HepG2 (cell line): ENCODE data around the gene TLR6. TPM values are rescaled to one million over a fixed set of nuclear protein-coding genes. Genes with fewer than 3 reads are reported as not detected.

ENCODE experiments used
- ATAC-seq: fragments of 200-7000 bp; cut with Tn5 transposase; 3 replicates; pipeline ENCODE4 v1.9.1; 2020; ENCODE audit warnings: mild to moderate bottlenecking, moderate library complexity
- BruUV-seq: library from RNA; stranded (reverse); fragments of 400-500 nt; replicated peaks from 2 replicates; lab custom pipeline; 2021; lab: Mats Ljungman, UMichigan
- CTCF ChIA-PET: fragments of 300-600 bp; formaldehyde crosslinking; extraction: SDS; loops from one replicate; lab custom pipeline; 2021; ENCODE audit warnings: low total read pairs, inconsistent platforms, low intra/inter-chr PET ratio; lab: Yijun Ruan, JAX
- POLR2A ChIA-PET: fragments of 350-600 bp; sonication (Branson Sonifier 250); formaldehyde crosslinking; loops from one replicate; lab custom pipeline; 2020; ENCODE audit warnings: antibody characterized with exemption, inconsistent platforms; lab: Yijun Ruan, JAX
- DNase-seq: peaks from one replicate; pipeline ENCODE4 v3.0.0-alpha.2; 2015; ENCODE audit warnings: low spot score
- FAIRE-seq: peaks from 3 replicates; lab custom pipeline; 2011; peaks lifted over from hg19 to GRCh38; lab: Jason Lieb, UNC
- H2AFZ ChIP-seq: one replicate; pipeline ENCODE4 v1.6.1; 2011; ENCODE audit warnings: low read length, inconsistent platforms
- H3K27ac ChIP-seq: fragments of 300-600 bp; 3 replicates; pipeline ENCODE4 v1.8.0; 2011; ENCODE audit warnings: mixed run types, mild to moderate bottlenecking, mixed read lengths, low read length, inconsistent platforms; ENCODE audit not compliant: insufficient read depth; ENCODE audit errors: extremely low read length
- H3K27me3 ChIP-seq, 2 experiments: fragments of 200-600 bp in 1 of 2; 2 replicates in 1 of 2; 3 replicates in 1 of 2; pipeline versions ENCODE4 v1.6.0 to v1.8.0; 2011; ENCODE audit warnings: low read length in 2 of 2, mild to moderate bottlenecking in 2 of 2, moderate library complexity in 2 of 2, inconsistent platforms in 1 of 2; ENCODE audit not compliant: insufficient read depth in 2 of 2, control insufficient read depth in 1 of 2
- H3K36me3 ChIP-seq, 2 experiments: fragments of 200-600 bp in 1 of 2; replicated peaks in 1 of 2; 2 replicates in 1 of 2; 3 replicates in 1 of 2; pipeline versions ENCODE4 v1.5.1 to v1.8.0; 2011; ENCODE audit warnings: low read length in 2 of 2, inconsistent platforms in 1 of 2; ENCODE audit not compliant: insufficient read depth in 2 of 2, control insufficient read depth in 1 of 2
- H3K4me1 ChIP-seq: 2 replicates; pipeline ENCODE4 v1.5.1; 2012; ENCODE audit warnings: low read length, inconsistent platforms; ENCODE audit not compliant: insufficient read depth
- H3K4me2 ChIP-seq: 2 replicates; pipeline ENCODE4 v1.6.0; 2011; ENCODE audit warnings: low read depth, low read length, inconsistent platforms
- H3K4me3 ChIP-seq, 3 experiments: fragments of 200-600 bp in 1 of 3; sonication (generic), shearing (Covaris generic) in 1 of 3; replicated peaks in 1 of 3; 2 replicates each; pipeline ENCODE4 v1.5.1; 2011 to 2016; ENCODE audit warnings: low read length in 3 of 3, inconsistent platforms in 2 of 3, low read depth in 2 of 3, mild to moderate bottlenecking in 2 of 3, control low read depth in 1 of 3, mixed read lengths in 1 of 3; ENCODE audit not compliant: insufficient read depth in 1 of 3
- H3K79me2 ChIP-seq: one replicate; pipeline ENCODE4 v1.6.1; 2011; ENCODE audit warnings: low read length, inconsistent platforms; ENCODE audit not compliant: insufficient read depth
- H3K9ac ChIP-seq: 2 replicates; pipeline ENCODE4 v1.6.0; 2011; ENCODE audit warnings: mild to moderate bottlenecking, low read depth, low read length, inconsistent platforms; ENCODE audit not compliant: insufficient read depth
- H3K9me3 ChIP-seq: 2 replicates; pipeline ENCODE4 v1.5.1; 2012; ENCODE audit warnings: mild to moderate bottlenecking, low read length
- H4K20me1 ChIP-seq: 2 replicates; pipeline ENCODE4 v1.6.0; 2011; ENCODE audit warnings: inconsistent platforms, mild to moderate bottlenecking, low read length, moderate library complexity; ENCODE audit not compliant: insufficient read depth
- ARID2 ChIP-seq: sonication (generic); formaldehyde crosslinking; IDR thresholded peaks from 2 replicates; pipeline ENCODE4 v1.8.1; 2022; ENCODE audit warnings: mild to moderate bottlenecking, missing genetic modification reagents, borderline replicate concordance
- ARID3A ChIP-seq: IDR thresholded peaks from 2 replicates; pipeline ENCODE4 v1.6.1; 2012; ENCODE audit warnings: low read depth, low read length, improper control_type of control experiment
- ARNT ChIP-seq: fragments of 450-650 bp; IDR thresholded peaks from 2 replicates; pipeline ENCODE4 v1.6.1; 2017
- E2F1 ChIP-seq: sonication (generic); formaldehyde crosslinking; IDR thresholded peaks from 2 replicates; pipeline ENCODE4 v1.5.0; 2020; ENCODE audit warnings: missing genetic modification reagents
- FLYWCH1 ChIP-seq: sonication (generic); formaldehyde crosslinking; IDR thresholded peaks from 2 replicates; pipeline ENCODE4 v1.8.1; 2023; ENCODE audit warnings: mild to moderate bottlenecking, missing genetic modification reagents
- FOSL2 ChIP-seq: sonication (generic); formaldehyde crosslinking; IDR thresholded peaks from 2 replicates; pipeline ENCODE4 v1.4.0; 2020; ENCODE audit warnings: missing genetic modification reagents
- HDAC2 ChIP-seq: sonication (generic); formaldehyde crosslinking; IDR thresholded peaks from 2 replicates; pipeline ENCODE4 v1.4.0; 2020; ENCODE audit warnings: missing genetic modification reagents
- MLLT10 ChIP-seq: sonication (generic); formaldehyde crosslinking; IDR thresholded peaks from 2 replicates; pipeline ENCODE4 v1.4.0; 2020; ENCODE audit warnings: missing genetic modification reagents
- NFIB ChIP-seq: sonication (generic); formaldehyde crosslinking; IDR thresholded peaks from 2 replicates; pipeline ENCODE4 v1.9.0; 2021; ENCODE audit warnings: missing genetic modification reagents, mild to moderate bottlenecking, borderline replicate concordance
- POLR2G ChIP-seq: fragments of 200-400 bp; formaldehyde crosslinking; IDR thresholded peaks from 2 replicates; pipeline ENCODE4 v1.6.1; 2018; ENCODE audit warnings: mild to moderate bottlenecking, low read depth, low read length, moderate library complexity
- RXRB ChIP-seq: IDR thresholded peaks from 2 replicates; pipeline ENCODE4 v1.6.1; 2016; ENCODE audit warnings: borderline replicate concordance, missing genetic modification reagents, missing compliant biosample characterization
- WIZ ChIP-seq: sonication (generic); formaldehyde crosslinking; IDR thresholded peaks from 2 replicates; pipeline ENCODE4 v1.5.1; 2020; ENCODE audit warnings: mild to moderate bottlenecking, missing genetic modification reagents
- ZFP36L2 ChIP-seq: sonication (generic); formaldehyde crosslinking; IDR thresholded peaks from 2 replicates; pipeline ENCODE4 v1.4.0; 2020; ENCODE audit warnings: missing genetic modification reagents
- ZNF138 ChIP-seq: sonication (generic); formaldehyde crosslinking; IDR thresholded peaks from 2 replicates; pipeline ENCODE4 v1.5.0; 2020; ENCODE audit warnings: mild to moderate bottlenecking, low read depth, missing genetic modification reagents
- ZNF260 ChIP-seq: sonication (generic); formaldehyde crosslinking; IDR thresholded peaks from 2 replicates; pipeline ENCODE4 v1.4.0; 2020; ENCODE audit warnings: missing genetic modification reagents, low read depth, mild to moderate bottlenecking, borderline replicate concordance
- ZNF343 ChIP-seq: sonication (generic); formaldehyde crosslinking; IDR thresholded peaks from 2 replicates; pipeline ENCODE4 v1.4.0; 2020; ENCODE audit warnings: mild to moderate bottlenecking, missing genetic modification reagents
- ZNF605 ChIP-seq: sonication (generic); formaldehyde crosslinking; IDR thresholded peaks from 2 replicates; pipeline ENCODE4 v1.8.0; 2022; ENCODE audit warnings: mild to moderate bottlenecking, missing genetic modification reagents
- ZNF619 ChIP-seq: sonication (generic); formaldehyde crosslinking; IDR thresholded peaks from 2 replicates; pipeline ENCODE4 v1.4.0; 2020; ENCODE audit warnings: mild to moderate bottlenecking, missing genetic modification reagents
- ZNF777 ChIP-seq: sonication (generic); formaldehyde crosslinking; IDR thresholded peaks from 2 replicates; pipeline ENCODE4 v1.4.0; 2020; ENCODE audit warnings: missing genetic modification reagents
- ZSCAN29 ChIP-seq: sonication (generic); formaldehyde crosslinking; conservative IDR thresholded peaks from 2 replicates; pipeline ENCODE4 v1.4.0; 2020; ENCODE audit warnings: mild to moderate bottlenecking, missing genetic modification reagents
- WGBS: methylation state at CpG from one replicate; pipeline ENCODE4 v1.1.6; 2017; ENCODE audit warnings: low lambda C conversion rate; 5-methylcytosine and 5-hydroxymethylcytosine counted together
- in situ Hi-C: cut with HindIII; loops from 2 replicates; pipeline ENCODE4 v1.10.0; 2017; ENCODE audit warnings: low pct_unique_long_range_greater_than_20kb; ENCODE audit not compliant: extremely low pct_ligation_motif_present
- intact Hi-C: fragments of 100-400 bp; cut with micrococcal nuclease; formaldehyde crosslinking; loops from one replicate; pipeline ENCODE4 v1.10.0; 2022; ENCODE audit not compliant: unreplicated experiment
- polyA plus RNA-seq, 8 experiments: library from polyadenylated mRNA; depleted of rRNA in 3 of 8; stranded (reverse) in 7 of 8; unstranded in 1 of 8; fragments of >200 nt; fragmentation: Illumina TruSeq in 4 of 8; extraction: Trizol in 4 of 8; gene quantifications; 2 replicates each; pipeline versions ENCODE4 v1.2.1 to v1.2.3, GENCODE V29; 2011 to 2016; ENCODE audit warnings: low read depth in 4 of 8, missing spikeins in 1 of 8, mixed read lengths in 1 of 8; ENCODE audit not compliant: insufficient read depth in 1 of 8
- total RNA-seq, 5 experiments: library from RNA; depleted of rRNA; stranded (reverse); fragments of >200 nt; fragmentation: Illumina TruSeq; extraction: Trizol; gene quantifications; 2 replicates each; pipeline ENCODE4 v1.2.3, GENCODE V29; 2016; ENCODE audit warnings: low read depth in 1 of 5
- TF ChIP-seq, protein P1 (sequence below): sonication (generic); formaldehyde crosslinking; IDR thresholded peaks from 2 replicates; pipeline ENCODE4 v1.4.0; 2020; ENCODE audit warnings: missing genetic modification reagents, mild to moderate bottlenecking, borderline replicate concordance

TLR6 gene
- total and polyA plus RNA-seq, 2 of the 13 experiments (the other 11 are each of a cell fraction or from before 2014, with no cell fraction given) = 0.33 to 0.71 TPM

DNA sequence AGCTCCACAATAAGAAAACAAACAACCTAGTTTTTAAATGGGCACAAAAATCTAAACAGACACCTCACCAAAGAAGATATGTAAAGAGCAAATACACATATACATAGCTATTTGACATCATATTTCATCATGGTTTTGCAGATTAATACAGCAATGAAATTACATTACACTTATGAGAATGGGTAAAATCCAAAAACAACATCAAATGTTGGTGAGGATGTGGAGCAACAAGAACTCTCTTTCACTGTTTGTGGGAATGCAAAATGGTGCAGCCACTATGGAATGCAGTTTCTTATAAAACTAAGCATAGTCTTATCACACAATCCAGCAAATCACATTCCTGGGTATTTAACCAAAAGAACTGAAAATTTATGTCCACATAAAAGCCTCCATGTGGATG lies 25.0 kb downstream of the TLR6 start (continued):
- TF ChIP-seq ZNF619 (CRISPR knock-in tag) (no peak), ZSCAN29 (CRISPR knock-in tag) (no peak), ZNF343 (no peak), ZNF138 (CRISPR knock-in tag) (no peak), ZFP36L2 (no peak), ZNF605 (CRISPR knock-in tag) (no peak)

DNA sequence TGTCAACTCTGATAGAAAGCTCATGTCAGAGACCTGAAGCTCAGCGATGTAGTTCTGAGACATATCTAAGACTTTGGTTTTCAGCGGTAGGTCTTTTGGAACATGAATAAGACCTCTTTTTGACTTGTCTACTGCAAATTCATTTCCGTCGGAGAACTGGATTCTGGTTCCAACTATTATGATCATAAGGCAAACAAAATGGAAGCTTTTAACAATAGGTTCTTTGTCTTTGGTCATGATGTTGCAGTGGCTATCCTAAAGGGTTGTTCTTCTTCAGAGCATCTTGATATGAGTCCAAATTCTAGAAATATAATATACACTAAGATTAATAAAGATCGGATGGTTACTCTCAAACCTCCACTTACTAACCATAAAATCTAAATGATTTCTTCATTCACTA lies 27.4 kb downstream of the TLR6 start:
- no peaks in the 10 kb centered on the region for H3K9me3 ChIP-seq
- ATAC-seq (no peak), DNase-seq (no peak), FAIRE-seq (no peak)
- H3K4me1 ChIP-seq = peaks cover 4% of the 10 kb centered on the region; the same call in 1 of the 2 replicates
- 69% methylated on average over 5 of the region's 5 CpGs for WGBS
- no peak overlapping the region for H3K9ac ChIP-seq
- H3K4me3 ChIP-seq = no peak overlapping the region
- CTCF ChIA-PET = no interaction called here
- no peaks in the 10 kb centered on the region for H4K20me1 ChIP-seq
- no peak overlapping the region for H3K27ac ChIP-seq
- no peak overlapping the region for H2AFZ ChIP-seq
- no peak overlapping the region for H3K4me2 ChIP-seq
- H3K27me3 ChIP-seq = no peaks in the 10 kb centered on the region
- intact Hi-C loops (no loop called here), in situ Hi-C loops (no loop called here)
- H3K79me2 ChIP-seq = no peaks in the 10 kb centered on the region
- no peaks in the 10 kb centered on the region for H3K36me3 ChIP-seq
- BruUV-seq = no TSS peak
- POLR2A ChIA-PET = no interaction called here
- TF ChIP-seq NFIB (no peak), RXRB (CRISPR knock-in tag) (no peak), ZNF260 (no peak), MLLT10 (CRISPR knock-in tag) (no peak), ARNT (no peak), FOSL2 (CRISPR knock-in tag) (no peak), ZNF777 (CRISPR knock-in tag) (no peak), POLR2G (no peak), FLYWCH1 (CRISPR knock-in tag) (no peak), WIZ (no peak), ARID2 (CRISPR knock-in tag) (no peak), HDAC2 (no peak), E2F1 (CRISPR knock-in tag) (no peak), ARID3A (no peak)
- TF ChIP-seq, protein P1, sequence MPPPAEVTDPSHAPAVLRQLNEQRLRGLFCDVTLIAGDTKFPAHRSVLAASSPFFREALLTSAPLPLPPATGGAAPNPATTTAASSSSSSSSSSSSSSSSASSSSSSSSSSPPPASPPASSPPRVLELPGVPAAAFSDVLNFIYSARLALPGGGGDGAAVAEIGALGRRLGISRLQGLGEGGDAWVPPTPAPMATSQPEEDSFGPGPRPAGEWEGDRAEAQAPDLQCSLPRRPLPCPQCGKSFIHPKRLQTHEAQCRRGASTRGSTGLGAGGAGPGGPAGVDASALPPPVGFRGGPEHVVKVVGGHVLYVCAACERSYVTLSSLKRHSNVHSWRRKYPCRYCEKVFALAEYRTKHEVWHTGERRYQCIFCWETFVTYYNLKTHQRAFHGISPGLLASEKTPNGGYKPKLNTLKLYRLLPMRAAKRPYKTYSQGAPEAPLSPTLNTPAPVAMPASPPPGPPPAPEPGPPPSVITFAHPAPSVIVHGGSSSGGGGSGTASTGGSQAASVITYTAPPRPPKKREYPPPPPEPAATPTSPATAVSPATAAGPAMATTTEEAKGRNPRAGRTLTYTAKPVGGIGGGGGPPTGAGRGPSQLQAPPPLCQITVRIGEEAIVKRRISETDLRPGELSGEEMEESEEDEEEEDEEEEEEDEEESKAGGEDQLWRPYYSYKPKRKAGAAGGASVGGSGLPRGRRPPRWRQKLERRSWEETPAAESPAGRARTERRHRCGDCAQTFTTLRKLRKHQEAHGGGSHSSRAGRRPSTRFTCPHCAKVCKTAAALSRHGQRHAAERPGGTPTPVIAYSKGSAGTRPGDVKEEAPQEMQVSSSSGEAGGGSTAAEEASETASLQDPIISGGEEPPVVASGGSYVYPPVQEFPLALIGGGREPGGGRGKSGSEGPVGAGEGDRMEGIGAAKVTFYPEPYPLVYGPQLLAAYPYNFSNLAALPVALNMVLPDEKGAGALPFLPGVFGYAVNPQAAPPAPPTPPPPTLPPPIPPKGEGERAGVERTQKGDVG = no peak
